ENCODE measurements around the gene OR6N2.

OR6N2 gene

GRCh38 chr1:158781104-158781503, at the start of gene OR6N2:
OR6N2 (minus strand) TSS chr1:158781204; CDS start chr1:158777635, 3,569 bp downstream.
- DNase-seq (ENCODE audit: low spot score), result no peak

- DNase-seq (ENCODE audit: low spot score), result no peak
Observed at GRCh38 chr1:158830074-158830677, 49.2 kb upstream of the OR6N2 start.

GRCh38 chr1:158821723-158822122, 40.7 kb upstream of the OR6N2 start:
- no peak for DNase-seq (ENCODE audit: low spot score)

GRCh38 chr1:158819461-158820443, 38.7 kb upstream of the OR6N2 start:
- no peak for DNase-seq (ENCODE audit: low spot score)

GRCh38 chr1:158818975-158819431, 38.0 kb upstream of the OR6N2 start:
- no peak for DNase-seq (ENCODE audit: low spot score)

GRCh38 chr1:158818560-158818959, 37.6 kb upstream of the OR6N2 start:
- no peak for DNase-seq (ENCODE audit: low spot score)

- DNase-seq (ENCODE audit: low spot score), result no peak
Observed at GRCh38 chr1:158814970-158815369, 34.0 kb upstream of the OR6N2 start.

GRCh38 chr1:158813164-158813563, 32.2 kb upstream of the OR6N2 start:
- no peak for DNase-seq (ENCODE audit: low spot score)

GRCh38 chr1:158812336-158812735, 31.3 kb upstream of the OR6N2 start:
- no peak for DNase-seq (ENCODE audit: low spot score)

- DNase-seq (ENCODE audit: low spot score), result no peak
Observed at GRCh38 chr1:158810311-158810710, 29.3 kb upstream of the OR6N2 start.

- no peak for DNase-seq (ENCODE audit: low spot score)
Observed at GRCh38 chr1:158809862-158810261, 28.9 kb upstream of the OR6N2 start.

GRCh38 chr1:158809256-158809655, 28.3 kb upstream of the OR6N2 start:
- no peak for DNase-seq (ENCODE audit: low spot score)

GRCh38 chr1:158806916-158807536, 26.0 kb upstream of the OR6N2 start:
- DNase-seq (ENCODE audit: low spot score), result no peak

- DNase-seq (ENCODE audit: low spot score), result no peak
Observed at GRCh38 chr1:158803678-158804077, 22.7 kb upstream of the OR6N2 start.

GRCh38 chr1:158801396-158801795, 20.4 kb upstream of the OR6N2 start:
- DNase-seq (ENCODE audit: low spot score), result no peak

- no peak for DNase-seq (ENCODE audit: low spot score)
Observed at GRCh38 chr1:158800526-158800925, 19.5 kb upstream of the OR6N2 start.

- DNase-seq (ENCODE audit: low spot score), result no peak
Observed at GRCh38 chr1:158799689-158800088, 18.7 kb upstream of the OR6N2 start.

- no peak for DNase-seq (ENCODE audit: low spot score)
Observed at GRCh38 chr1:158798531-158798930, 17.5 kb upstream of the OR6N2 start.

GRCh38 chr1:158794247-158794646, 13.2 kb upstream of the OR6N2 start:
- DNase-seq (ENCODE audit: low spot score), result no peak

- DNase-seq (ENCODE audit: low spot score), result no peak
Observed at GRCh38 chr1:158793604-158794003, 12.6 kb upstream of the OR6N2 start.

GRCh38 chr1:158771950-158772866, 8.8 kb downstream of the OR6N2 start, which contains the start of gene OR6N1:
OR6N1 (minus strand) TSS chr1:158772195; CDS start chr1:158766682, 5,513 bp downstream.
- DNase-seq (ENCODE audit: low spot score), result no peak

- no peak for DNase-seq (ENCODE audit: low spot score)
Observed at GRCh38 chr1:158754420-158754819, 26.6 kb downstream of the OR6N2 start, which contains the start of gene OR6K6. OR6K6 (plus strand) TSS chr1:158754720; CDS start chr1:158754888, 168 bp downstream.

Measured in LoVo (cell line).